Upper lobe of left lung (tissue), 4 donors: ENCODE data around the gene KCNN1.

ENCODE experiments used
- CTCF ChIP-seq, 6 experiments: fragments of 450-650 bp in 4 of 6; fragments of 200-600 bp in 2 of 6; sonication (generic) in 2 of 6; IDR thresholded peaks; one replicate each; pipeline ENCODE4 v1.5.1; 2016 to 2019; ENCODE audit warnings: antibody characterized with exemption in 6 of 6
- POLR2AphosphoS5 ChIP-seq, 2 donors: sonication (generic); formaldehyde crosslinking; IDR thresholded peaks; one replicate each; pipeline ENCODE4 v1.5.1; 2017; ENCODE audit warnings: antibody characterized with exemption in 2 of 2

- no peak for TF ChIP-seq POLR2AphosphoS5 (IDR thresholded peaks at IDR 0.05)
- TF ChIP-seq CTCF (IDR thresholded peaks at IDR 0.05), result peak; percentile 98 to 99 (median 99)
Measured at GRCh38 chr19:17996826-17997316, 30.0 kb downstream of the KCNN1 start.
